Activated T-cell treated with anti-CD3 and anti-CD28 coated beads for 48 hours (primary cell): ENCODE results near the gene MYO15B.
A peak's percentile ranks its signal among the peaks of the same experiment; 100 is the strongest.

Source experiments
- DNase-seq: peaks from one replicate; pipeline ENCODE4 v3.0.0-alpha.2; 2020; ENCODE audit warnings: low read depth

MYO15B gene

DNA sequence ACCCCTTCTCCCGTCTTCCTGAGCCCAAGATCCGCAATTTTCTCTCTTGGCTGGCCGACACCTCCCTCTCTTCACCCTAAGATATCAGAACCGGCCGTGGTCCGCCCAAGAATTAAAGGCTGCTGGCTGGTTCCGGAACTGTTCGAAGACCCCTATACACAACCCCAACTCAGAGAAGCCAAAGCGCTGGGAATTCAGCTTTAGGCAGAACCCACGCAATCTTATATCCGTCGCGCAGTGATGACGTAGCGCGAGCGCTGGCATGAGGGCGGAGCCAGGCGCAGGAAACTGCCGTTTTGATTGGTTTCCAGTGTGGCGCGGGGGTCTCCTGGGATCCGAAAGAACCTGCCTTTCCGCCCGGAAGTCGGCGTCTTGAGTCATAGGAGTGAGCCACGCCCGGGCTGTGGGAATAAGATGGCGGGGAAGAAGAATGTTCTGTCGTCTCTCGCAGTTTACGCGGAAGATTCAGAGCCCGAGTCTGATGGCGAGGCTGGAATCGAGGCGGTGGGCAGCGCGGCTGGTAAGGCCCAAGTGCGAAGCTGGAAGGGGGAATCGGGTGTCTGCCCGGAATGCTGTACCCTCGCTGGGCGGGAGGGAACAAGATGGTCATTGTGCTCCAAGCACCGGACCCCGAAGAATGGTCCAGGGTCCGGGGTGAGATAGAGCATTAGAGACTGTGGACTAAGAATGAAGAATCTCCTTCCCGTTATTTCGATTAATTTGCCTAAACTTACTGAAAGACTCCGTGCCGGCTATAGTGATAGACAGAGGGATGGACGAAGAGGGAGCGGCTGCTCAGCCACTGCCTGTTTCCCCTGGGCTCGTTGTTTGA lies 79.6 kb downstream of the MYO15B start, which contains the start of the genes RECQL5 and SAP30BP:
Gene RECQL5, minus strand, starts transcription at position 196 of the 832 bp plus-strand sequence. CDS start 597 bp downstream, outside the sequence.
Gene SAP30BP, plus strand, starts transcription at position 380 of the 832 bp plus-strand sequence. Its CDS starts 35 bp downstream, at position 415.
- peak; percentile 92 for DNase-seq

DNA sequence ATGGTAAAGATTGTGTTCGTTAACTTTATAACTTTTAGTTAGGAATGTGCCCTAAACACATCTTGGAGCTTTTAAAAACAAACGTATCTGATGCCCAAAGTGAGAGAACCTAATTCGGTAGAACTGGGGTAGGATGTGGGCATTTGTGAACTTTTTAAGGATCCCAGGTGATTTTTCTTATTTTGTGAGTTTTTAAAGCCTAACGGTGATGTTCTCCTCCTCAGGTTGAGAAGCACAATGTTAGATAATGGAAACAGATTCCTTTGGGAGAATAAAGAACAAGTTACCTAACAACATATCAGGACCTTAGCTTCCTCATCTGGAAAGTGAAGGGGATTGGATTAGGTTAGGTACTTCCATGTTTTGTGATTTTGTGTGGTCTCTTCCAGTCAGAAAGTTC lies 80.2 kb downstream of the MYO15B start:
- no peak for DNase-seq

GRCh38 chr17:75668489-75668888 lies 80.9 kb downstream of the MYO15B start:
- DNase-seq: no peak

DNA sequence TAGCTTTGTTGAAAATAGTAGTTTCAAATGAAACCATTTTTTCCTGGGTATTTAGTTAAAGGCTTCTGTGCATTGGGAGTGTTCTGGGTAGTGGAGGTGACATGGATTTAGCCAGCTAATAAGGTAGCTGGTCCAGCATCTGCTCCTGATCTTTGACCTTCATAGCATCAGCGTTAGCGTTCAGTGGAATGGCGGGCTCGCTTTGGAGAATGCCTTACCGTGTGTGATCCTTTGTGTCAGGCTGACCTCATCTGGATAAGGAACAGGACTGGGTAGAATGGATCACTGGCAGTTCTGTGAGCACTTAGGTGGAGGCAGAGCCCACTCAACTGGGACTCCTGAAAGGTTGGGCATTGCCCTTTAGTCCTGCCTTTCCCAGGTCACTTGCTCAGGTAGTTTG lies 83.3 kb downstream of the MYO15B start:
- no peak for DNase-seq

- DNase-seq: no peak
Observed at GRCh38 chr17:75672011-75672410, 84.4 kb downstream of the MYO15B start.

GRCh38 chr17:75673487-75673886 lies 85.9 kb downstream of the MYO15B start:
- DNase-seq: no peak
